Amygdala (tissue), 56 donors: ENCODE results near the gene CPED1.
"Not testable (repeated sequence)": the region's sequence is repeated elsewhere in the genome, so short reads cannot be mapped to it uniquely, and the experiment has no call there.

Experiments
- DNase-seq, 56 donors: peaks; one replicate each; lab custom pipeline; 2025; lab: John Stamatoyannopoulos, UW

Gene CPED1

GRCh38 chr7:120979765-120980499 is 8.6 kb upstream of the CPED1 start:
- no peak for DNase-seq

- DNase-seq, result no peak
Measured at GRCh38 chr7:120981117-120981516, 7.4 kb upstream of the CPED1 start.

GRCh38 chr7:120981888-120982615 is 6.5 kb upstream of the CPED1 start:
- no peak for DNase-seq

GRCh38 chr7:120983592-120983991 is 4.9 kb upstream of the CPED1 start:
- not testable (repeated sequence) for DNase-seq

- DNase-seq, result no peak
Measured at GRCh38 chr7:120984406-120984805, 4.1 kb upstream of the CPED1 start.

GRCh38 chr7:120985130-120985758 is 3.3 kb upstream of the CPED1 start:
- DNase-seq, result no peak

GRCh38 chr7:120985839-120986238 is 2.7 kb upstream of the CPED1 start:
- DNase-seq, result no peak

- DNase-seq, result no peak
Measured at GRCh38 chr7:120986650-120987049, 1.9 kb upstream of the CPED1 start.

GRCh38 chr7:120987280-120987679 is 1.2 kb upstream of the CPED1 start:
- DNase-seq, result no peak

GRCh38 chr7:120987683-120988590 is 574 bp upstream of the CPED1 start:
- peak; percentile 10 to 86 (median 54) for DNase-seq

- DNase-seq, result peak in 1 of 56 donors; percentile 1
Measured at GRCh38 chr7:120989257-120990220, 1.0 kb downstream of the CPED1 start.

GRCh38 chr7:120990468-120991118 is 2.1 kb downstream of the CPED1 start:
- DNase-seq, result no peak

GRCh38 chr7:120991161-120991560 is 2.6 kb downstream of the CPED1 start:
- no peak for DNase-seq

GRCh38 chr7:120991581-120991980 is 3.1 kb downstream of the CPED1 start:
- DNase-seq, result no peak

GRCh38 chr7:120992272-120992964 is 3.9 kb downstream of the CPED1 start:
- no peak for DNase-seq

- DNase-seq, result no peak
Measured at GRCh38 chr7:120992965-120993494, 4.5 kb downstream of the CPED1 start.

- no peak for DNase-seq
Measured at GRCh38 chr7:120993553-120994191, 5.2 kb downstream of the CPED1 start.
